GM12864 (cell line): ENCODE data around the gene TCHP.
"Not testable (repeated sequence)": the region's sequence is repeated elsewhere in the genome, so short reads cannot be mapped to it uniquely, and the experiment has no call there.

Experiments used
- DNase-seq: peaks from one replicate; pipeline ENCODE4 v3.0.0-alpha.2; 2011; ENCODE audit warnings: low read depth
- H3K4me3 ChIP-seq: 2 replicates; pipeline ENCODE4 v1.5.1; 2011; ENCODE audit warnings: mild to moderate bottlenecking, low read depth, low read length, control low read depth
- TF ChIP-seq, protein P1 (sequence below): IDR thresholded peaks from 2 replicates; pipeline ENCODE4 v1.5.1; 2011; ENCODE audit warnings: low read depth, mild to moderate bottlenecking, moderate library complexity, low read length, control low read depth, inconsistent platforms; ENCODE audit errors: missing control alignments

TCHP gene, protein sequence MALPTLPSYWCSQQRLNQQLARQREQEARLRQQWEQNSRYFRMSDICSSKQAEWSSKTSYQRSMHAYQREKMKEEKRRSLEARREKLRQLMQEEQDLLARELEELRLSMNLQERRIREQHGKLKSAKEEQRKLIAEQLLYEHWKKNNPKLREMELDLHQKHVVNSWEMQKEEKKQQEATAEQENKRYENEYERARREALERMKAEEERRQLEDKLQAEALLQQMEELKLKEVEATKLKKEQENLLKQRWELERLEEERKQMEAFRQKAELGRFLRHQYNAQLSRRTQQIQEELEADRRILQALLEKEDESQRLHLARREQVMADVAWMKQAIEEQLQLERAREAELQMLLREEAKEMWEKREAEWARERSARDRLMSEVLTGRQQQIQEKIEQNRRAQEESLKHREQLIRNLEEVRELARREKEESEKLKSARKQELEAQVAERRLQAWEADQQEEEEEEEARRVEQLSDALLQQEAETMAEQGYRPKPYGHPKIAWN

DNA sequence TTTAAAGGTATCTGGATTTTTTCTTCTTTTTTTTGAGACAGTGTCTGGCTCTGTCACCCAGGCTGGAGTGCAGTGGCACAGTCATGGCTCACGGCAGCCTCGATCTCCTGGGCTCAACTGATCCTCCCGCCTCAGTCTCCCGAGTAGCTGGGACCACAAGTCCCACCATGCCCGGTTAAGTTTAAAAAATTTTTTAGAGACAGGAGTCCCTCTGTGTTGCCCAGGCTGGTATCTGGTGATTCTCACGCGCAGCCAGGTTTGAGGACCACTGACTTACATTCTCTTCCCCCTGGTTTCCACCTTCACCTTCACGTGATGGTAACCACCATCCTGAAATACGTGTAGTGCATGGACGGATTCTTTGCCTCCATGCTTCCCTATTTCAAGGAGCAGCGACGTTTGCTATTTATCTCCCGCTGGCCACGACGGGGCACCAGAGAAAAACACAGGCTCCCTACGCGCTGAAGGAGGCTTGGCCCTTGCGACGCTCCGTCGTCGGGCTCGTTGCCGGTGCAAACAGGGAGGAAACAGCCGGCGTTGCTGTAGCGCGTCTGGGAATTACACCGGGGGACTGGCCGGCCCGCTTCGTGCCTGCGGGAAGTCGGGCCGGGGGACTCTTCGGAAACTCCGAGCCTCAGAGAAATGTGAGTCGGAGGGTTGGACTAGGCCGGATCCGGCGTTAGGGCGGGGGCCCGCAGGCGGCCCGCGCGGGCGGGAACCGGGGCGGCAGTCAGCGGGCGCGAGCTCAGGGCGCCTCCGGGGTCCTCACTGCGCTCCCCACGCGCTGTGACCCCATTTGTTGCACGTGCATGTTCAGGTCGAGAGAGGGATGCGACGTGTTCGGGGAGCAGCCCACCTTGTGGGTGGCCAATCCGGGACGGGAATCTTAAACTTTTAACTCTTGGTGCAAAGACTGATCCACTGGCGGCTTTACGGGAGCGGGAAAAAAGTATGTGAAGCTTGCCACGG is at the start of gene TCHP:
TSS of gene TCHP (plus strand) at position 492 of the 969 bp plus-strand sequence. CDS start 2,753 bp downstream, outside the sequence.
- H3K4me3 ChIP-seq: peak within 1 kb of the TSS; percentile 83
- DNase-seq: no peak
- TF ChIP-seq, protein P1, sequence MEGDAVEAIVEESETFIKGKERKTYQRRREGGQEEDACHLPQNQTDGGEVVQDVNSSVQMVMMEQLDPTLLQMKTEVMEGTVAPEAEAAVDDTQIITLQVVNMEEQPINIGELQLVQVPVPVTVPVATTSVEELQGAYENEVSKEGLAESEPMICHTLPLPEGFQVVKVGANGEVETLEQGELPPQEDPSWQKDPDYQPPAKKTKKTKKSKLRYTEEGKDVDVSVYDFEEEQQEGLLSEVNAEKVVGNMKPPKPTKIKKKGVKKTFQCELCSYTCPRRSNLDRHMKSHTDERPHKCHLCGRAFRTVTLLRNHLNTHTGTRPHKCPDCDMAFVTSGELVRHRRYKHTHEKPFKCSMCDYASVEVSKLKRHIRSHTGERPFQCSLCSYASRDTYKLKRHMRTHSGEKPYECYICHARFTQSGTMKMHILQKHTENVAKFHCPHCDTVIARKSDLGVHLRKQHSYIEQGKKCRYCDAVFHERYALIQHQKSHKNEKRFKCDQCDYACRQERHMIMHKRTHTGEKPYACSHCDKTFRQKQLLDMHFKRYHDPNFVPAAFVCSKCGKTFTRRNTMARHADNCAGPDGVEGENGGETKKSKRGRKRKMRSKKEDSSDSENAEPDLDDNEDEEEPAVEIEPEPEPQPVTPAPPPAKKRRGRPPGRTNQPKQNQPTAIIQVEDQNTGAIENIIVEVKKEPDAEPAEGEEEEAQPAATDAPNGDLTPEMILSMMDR: peak; percentile 26

DNA sequence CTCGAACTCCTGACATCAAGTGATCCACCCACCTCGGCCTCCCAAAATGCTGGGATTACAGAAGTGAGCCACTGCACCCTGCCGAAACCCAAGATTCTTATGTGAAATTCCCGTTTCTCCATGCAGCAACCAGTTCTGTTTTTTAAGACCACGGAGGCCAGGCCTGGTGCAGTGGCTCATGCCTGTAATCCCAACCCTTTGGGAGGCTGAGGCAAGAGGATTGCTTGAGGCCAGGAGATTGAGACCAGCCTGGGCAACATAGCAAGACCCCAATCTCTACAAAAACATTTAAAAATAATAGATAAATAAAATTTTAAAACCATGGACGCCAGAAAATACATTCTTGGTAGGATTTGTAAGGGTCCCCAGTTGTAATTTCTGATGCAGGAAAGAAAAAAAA is 49.6 kb upstream of the TCHP start:
- not testable (repeated sequence) for DNase-seq, H3K4me3 ChIP-seq

DNA sequence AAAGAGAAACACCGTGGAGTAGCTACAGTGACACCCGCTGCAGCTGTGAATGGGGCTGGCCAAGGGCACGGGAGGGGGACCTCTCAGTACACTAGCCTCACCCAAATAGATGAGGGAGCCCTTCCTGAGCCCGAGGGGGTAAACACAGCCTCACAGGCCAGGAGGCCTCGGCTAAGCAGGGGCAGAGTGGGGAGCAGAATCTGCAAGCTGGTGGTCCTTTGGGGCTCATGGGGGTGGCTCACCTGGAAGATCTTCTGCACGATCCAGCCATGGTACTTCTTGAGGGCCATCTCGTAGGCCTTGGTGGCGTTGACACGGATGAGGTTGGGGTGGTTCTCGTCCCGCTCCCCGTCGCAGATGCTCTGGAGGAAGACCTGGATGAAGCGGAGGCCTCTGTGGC is 44.7 kb upstream of the TCHP start:
- no peak for DNase-seq

DNA sequence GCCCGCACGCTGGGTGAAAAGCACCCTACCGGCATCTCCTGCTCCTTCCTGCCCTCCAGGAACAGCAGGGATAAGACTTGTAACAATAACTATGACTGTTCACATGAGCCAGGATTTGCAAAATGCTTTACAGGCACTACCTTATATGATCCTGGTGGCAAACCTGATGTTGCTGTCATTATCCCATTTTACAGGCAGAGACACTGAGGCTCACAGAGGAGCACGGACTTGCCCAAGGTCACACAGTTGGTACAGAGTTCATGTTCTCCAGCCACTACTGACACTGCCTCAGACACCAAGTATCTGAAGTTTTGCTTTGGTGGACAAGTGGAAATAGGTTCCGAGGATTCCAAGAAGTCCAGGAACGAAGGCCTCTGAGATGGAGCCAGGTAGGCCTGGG is 42.4 kb upstream of the TCHP start:
- TF ChIP-seq, protein P1: no peak
- no peak overlapping the region for H3K4me3 ChIP-seq
- DNase-seq: no peak

More for the DNA sequence above, 44.7 kb upstream of the TCHP start:
- H3K4me3 ChIP-seq: no peak overlapping the region
- TF ChIP-seq, protein P1: no peak

DNA sequence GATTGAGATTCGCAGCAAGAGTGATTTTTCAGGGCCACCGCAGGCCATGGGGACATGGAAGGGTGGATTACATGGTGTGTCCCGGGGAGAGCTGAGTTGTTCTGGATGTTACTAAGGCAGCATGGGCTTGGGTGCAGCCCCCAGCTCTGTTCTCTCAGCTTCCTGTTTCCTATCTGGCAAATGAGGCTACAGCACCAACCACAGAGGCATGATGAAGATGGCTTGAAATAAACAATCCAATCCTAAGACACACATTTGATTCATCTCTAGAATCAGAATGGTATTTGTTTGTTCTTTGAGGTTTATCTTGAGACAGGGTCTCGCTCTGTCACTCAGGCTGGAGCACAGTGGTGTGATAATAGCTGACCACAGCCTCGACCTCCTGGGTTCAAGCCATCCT is 41.3 kb upstream of the TCHP start:
- TF ChIP-seq, protein P1: no peak
- DNase-seq: no peak
- H3K4me3 ChIP-seq: no peak overlapping the region

DNA sequence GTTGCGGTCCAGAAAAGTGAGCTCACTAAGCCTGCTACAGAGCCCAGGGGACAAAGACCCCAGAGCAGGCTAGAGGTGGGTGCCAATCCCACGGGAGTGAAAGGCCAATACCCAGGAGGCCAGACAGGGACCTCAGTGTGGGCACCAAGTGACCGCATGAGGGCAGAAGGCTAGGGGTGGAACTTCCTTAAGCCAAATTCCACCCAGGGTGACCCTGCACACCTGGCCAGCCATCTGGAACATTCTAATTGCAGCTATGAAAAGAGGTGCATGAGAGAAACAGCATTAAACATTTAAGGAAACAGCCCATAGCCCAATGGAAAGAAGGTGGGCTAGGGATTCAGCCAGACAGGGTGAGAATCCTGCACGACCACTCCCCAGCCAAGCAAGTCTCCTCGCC is 39.1 kb upstream of the TCHP start:
- H3K4me3 ChIP-seq: no peak overlapping the region
- TF ChIP-seq, protein P1: no peak
- DNase-seq: no peak

DNA sequence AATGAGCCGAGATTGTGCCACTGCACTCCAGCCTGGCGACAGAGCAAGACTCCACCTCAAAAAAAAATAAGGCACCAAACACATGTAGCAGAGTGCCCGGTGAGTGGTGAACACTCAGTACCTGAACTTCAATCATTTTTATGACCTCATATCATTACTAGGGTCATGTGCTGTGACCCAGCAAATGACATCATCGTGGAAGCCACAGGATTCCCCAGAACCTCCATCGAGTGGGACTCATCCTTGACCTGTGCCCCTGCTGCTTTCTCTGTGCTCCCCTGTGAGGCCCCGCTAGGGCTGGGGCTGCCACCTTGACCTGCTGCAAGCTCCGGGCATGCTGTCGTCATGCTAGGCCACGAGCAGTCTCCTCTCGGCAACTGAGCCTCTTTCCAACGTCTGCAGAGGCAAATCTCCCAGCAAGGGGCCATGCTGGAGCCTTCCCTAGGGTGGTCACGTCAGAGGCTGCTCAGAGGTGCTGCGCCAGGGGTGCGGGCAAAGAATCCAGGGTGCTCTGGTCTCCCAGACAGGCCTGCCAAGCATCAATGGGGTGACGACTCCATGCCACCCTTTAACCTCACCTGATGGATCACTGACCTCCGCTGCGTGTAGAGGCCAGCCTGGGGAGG is 38.3 kb upstream of the TCHP start:
- H3K4me3 ChIP-seq: no peak overlapping the region
- no peak for DNase-seq
- TF ChIP-seq, protein P1: no peak

DNA sequence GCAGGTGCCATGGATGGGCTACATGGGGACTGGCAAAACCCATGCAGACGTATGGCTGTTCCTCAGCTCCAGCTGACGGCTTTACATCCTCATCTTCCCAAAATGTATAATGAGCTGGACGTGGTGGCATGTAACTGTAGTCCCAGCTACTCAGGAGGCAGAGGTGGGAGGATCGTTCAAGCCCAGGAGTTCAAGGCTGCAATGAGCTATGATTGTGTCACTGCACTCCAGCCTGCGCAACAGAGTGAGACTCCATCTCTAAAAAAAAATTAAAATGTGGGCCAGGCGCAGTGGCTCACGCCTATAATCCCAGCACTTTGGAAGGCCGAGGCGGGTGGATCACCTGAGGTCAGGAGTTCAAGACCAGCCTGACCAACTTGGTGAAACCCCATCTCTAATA is 37.6 kb upstream of the TCHP start:
- H3K4me3 ChIP-seq, DNase-seq: not testable (repeated sequence)
